ENCODE results near the gene CYB561D2.

The CYB561D2 gene

GRCh38 chr3:50392101-50392715, 41.5 kb downstream of the CYB561D2 start:
- no peak for DNase-seq

DNA sequence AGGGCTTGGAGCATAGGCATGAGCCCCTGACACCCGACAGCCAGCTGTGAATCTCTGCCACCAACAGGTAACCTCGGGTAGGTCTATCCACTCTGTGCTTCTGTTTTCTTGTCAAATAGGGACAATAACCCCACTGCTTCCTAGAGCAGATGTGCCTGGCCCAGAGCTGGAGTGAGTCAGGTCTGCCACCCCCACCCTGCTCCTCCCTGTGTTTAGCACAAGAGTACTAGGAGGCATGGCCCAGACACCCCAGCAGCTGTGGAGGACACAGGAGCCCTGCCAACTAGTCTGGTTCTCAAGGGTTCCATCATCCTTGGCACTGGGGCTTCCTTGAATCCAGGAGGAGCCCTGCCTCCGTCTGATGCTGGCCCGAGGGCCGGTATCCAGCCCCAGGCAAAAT, 42.4 kb downstream of the CYB561D2 start:
- no peak for DNase-seq

DNA sequence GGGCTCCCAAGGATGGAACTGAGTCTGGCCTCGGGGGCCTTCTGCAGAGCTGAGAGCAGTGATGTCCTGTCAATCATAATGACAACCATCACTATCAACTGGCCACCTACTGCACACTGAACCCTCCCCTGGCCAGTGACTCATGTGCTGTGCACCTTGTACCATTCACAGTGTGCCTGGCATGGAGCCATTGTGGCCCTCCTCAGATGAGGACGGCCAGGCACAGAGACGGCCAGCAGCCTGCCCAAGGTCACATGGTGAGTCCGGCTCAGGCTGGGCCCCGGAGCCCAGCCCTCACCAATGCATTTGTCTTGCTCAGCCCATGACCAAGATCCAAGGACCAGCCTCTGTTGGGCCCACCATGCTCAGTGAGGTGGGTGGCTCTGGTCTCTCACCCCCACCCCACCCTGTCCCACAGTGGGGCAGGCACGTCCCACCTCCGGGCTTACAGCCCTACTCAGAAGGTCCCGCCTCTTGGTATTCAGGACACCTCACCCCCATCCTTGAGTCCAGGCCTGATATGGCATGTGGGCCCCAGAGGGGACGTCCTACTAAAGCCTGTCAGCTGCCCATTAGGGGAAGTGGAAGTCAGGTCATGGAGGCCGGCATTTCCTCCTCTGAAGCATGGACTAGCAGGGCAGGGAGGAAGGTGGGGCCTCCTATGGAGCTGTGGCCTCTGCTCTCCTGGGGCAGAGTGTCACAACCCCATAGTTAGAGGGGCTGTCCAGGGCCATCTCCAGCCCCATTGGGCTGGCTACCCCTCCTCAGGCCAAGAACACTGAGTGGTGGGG, 44.6 kb downstream of the CYB561D2 start:
- DNase-seq: peak; percentile 80 to 83 (median 82)

GRCh38 chr3:50396502-50396901, 45.8 kb downstream of the CYB561D2 start:
- DNase-seq: no peak

- no peak for DNase-seq
Observed at GRCh38 chr3:50401978-50402595, 51.4 kb downstream of the CYB561D2 start.
